Activated T-helper 2 cell treated with anti-CD3 and anti-CD28 coated beads, Interferon-gamma antibody, Interleukin-2, Interleukin-4, amounts not matched to agents 10 μg/mL and 5 μg/mL and 100 μg/mL, durations not matched to agents 14 hours and 24 hours and 36 hours (primary cell): Measurements from ENCODE around the gene FBXO48. TPM values are rescaled to one million over a fixed set of nuclear protein-coding genes. Genes with fewer than 3 reads are reported as not detected.
"Not testable (repeated sequence)": the region's sequence is repeated elsewhere in the genome, so short reads cannot be mapped to it uniquely, and the experiment has no call there.

ENCODE experiments used
- DNase-seq: peaks from one replicate; pipeline ENCODE4 v3.0.0; 2021; ENCODE audit warnings: low spot score
- H3K27ac Mint-ChIP-seq: one replicate; pipeline ENCODE4 v1.8.0; 2021; ENCODE audit warnings: mixed read lengths
- H3K27me3 Mint-ChIP-seq: one replicate; pipeline ENCODE4 v1.8.0; 2021; ENCODE audit warnings: low read depth, mixed read lengths
- H3K36me3 Mint-ChIP-seq: one replicate; pipeline ENCODE4 v1.8.0; 2021; ENCODE audit warnings: low read depth, mixed read lengths
- H3K4me1 Mint-ChIP-seq: one replicate; pipeline ENCODE4 v1.8.0; 2021; ENCODE audit warnings: low read depth, mixed read lengths
- H3K4me3 Mint-ChIP-seq: one replicate; pipeline ENCODE4 v1.8.0; 2021; ENCODE audit warnings: low read depth, mild to moderate bottlenecking, moderate library complexity, mixed read lengths
- H3K9me3 Mint-ChIP-seq: one replicate; pipeline ENCODE4 v1.8.0; 2021; ENCODE audit warnings: mixed read lengths
- intact Hi-C: fragments of 100-400 bp; cut with micrococcal nuclease; formaldehyde crosslinking; loops from one replicate; pipeline ENCODE4 v1.15.1; 2023
- total RNA-seq: library from RNA; stranded (reverse); gene quantifications from 2 replicates; pipeline ENCODE4 v1.2.3, GENCODE V29; 2022

The FBXO48 gene
- total RNA-seq, 1 donor from 2014 or later = 1.3 TPM

DNA sequence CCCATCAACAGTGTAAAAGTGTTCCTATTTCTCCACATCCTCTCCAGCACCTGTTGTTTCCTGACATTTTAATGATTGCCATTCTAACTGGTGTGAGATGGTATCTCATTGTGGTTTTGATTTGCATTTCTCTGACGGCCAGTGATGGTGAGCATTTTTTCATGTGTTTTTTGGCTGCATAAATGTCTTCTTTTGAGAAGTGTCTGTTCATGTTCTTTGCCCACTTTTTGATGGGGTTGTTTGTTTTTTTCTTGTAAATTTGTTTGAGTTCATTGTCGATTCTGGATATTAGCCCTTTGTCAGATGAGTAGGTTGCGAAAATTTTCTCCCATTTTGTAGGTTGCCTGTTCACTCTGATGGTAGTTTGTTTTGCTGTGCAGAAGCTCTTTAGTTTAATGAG lies 20.7 kb downstream of the FBXO48 start:
- intact Hi-C loops = loop anchor here (10.0 kb wide), 2 partner anchors 162 to 292 kb away; partner anchors contain the start of gene PNO1
- not testable (repeated sequence) for H3K4me3 Mint-ChIP-seq, H3K27me3 Mint-ChIP-seq, H3K9me3 Mint-ChIP-seq, H3K4me1 Mint-ChIP-seq, H3K27ac Mint-ChIP-seq, H3K36me3 Mint-ChIP-seq, DNase-seq

GRCh38 chr2:68441994-68442322 lies 25.1 kb downstream of the FBXO48 start:
- H3K27me3 Mint-ChIP-seq = peaks cover 13% of the 10 kb centered on the region
- intact Hi-C loops = loop anchor here (1.0 to 10.0 kb wide), 8 partner anchors 18 to 320 kb away; partner anchors contain the start of genes APLF, FBXO48 and PNO1
- no peaks in the 10 kb centered on the region for H3K36me3 Mint-ChIP-seq
- no peak overlapping the region for H3K4me3 Mint-ChIP-seq
- H3K9me3 Mint-ChIP-seq = no peaks in the 10 kb centered on the region
- peaks cover 16% of the 10 kb centered on the region for H3K4me1 Mint-ChIP-seq
- no peak for DNase-seq
- no peak overlapping the region for H3K27ac Mint-ChIP-seq

DNA sequence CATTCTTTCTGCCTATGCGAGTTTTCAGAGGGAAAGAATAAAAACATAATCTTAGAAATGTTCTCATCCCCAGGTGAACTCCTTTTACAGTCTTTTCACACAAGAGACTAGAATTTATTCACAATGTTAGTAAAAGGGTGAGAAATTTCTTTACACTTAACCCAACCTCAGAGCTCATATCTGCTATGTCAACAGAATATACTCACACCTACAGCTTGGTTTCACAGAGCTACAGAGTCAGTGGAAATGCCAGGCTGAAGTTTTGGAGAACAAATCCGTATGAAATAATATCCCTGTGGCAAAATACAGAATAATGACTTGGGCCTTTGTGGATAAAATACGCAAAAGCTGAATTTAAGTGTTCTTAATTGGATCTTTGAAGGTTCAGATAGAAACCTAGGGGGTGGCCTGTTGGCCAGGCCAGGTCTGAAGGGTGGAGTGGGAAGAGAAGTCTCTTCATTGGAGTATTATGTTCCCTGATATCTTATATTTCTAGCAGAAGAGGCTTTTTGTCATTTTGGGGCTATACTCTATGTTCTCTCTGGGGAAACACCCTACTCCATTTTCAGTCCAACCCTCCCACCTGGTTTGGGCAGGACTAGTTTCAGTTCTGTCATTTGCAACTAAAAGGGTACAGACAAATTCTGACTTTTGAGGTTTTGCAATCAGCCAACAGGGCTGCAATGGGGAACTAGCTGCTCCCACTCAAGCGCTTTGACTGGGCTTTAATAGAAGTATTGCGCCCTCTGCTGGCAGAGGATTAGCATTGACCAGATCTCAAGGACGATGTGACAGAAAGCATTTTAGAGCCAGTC lies 25.7 kb downstream of the FBXO48 start:
- Mint-ChIP-seq H3K4me1 (peaks cover 16% of the 10 kb centered on the region), H3K27me3 (peaks cover 15% of the 10 kb centered on the region), H3K4me3 (peak overlapping the region; percentile 28)

GRCh38 chr2:68438455-68439303 lies 28.4 kb downstream of the FBXO48 start:
- no peak for DNase-seq
- intact Hi-C loops = no loop called here
- H3K4me1 Mint-ChIP-seq = peaks cover 16% of the 10 kb centered on the region
- H3K4me3 Mint-ChIP-seq = no peak overlapping the region
- peaks cover 18% of the 10 kb centered on the region for H3K27me3 Mint-ChIP-seq
- H3K27ac Mint-ChIP-seq = no peak overlapping the region
- no peaks in the 10 kb centered on the region for H3K9me3 Mint-ChIP-seq
- H3K36me3 Mint-ChIP-seq = no peaks in the 10 kb centered on the region

More for the DNA sequence above, 25.7 kb downstream of the FBXO48 start:
- H3K27ac Mint-ChIP-seq = peak overlapping the region; percentile 65
- intact Hi-C loops = loop anchor here (1.0 to 10.0 kb wide), 8 partner anchors 17 to 319 kb away; partner anchors contain the start of genes APLF, FBXO48 and PNO1
- peak; percentile 78 for DNase-seq
- no peaks in the 10 kb centered on the region for H3K36me3 Mint-ChIP-seq
- H3K9me3 Mint-ChIP-seq = no peaks in the 10 kb centered on the region

- Mint-ChIP-seq H3K36me3 (no peaks in the 10 kb centered on the region), H3K27ac (no peak overlapping the region), H3K4me1 (peaks cover 12% of the 10 kb centered on the region), H3K4me3 (no peak overlapping the region), H3K27me3 (peaks cover 12% of the 10 kb centered on the region), H3K9me3 (no peaks in the 10 kb centered on the region)
- DNase-seq = no peak
- intact Hi-C loops = no loop called here
Observed at GRCh38 chr2:68436270-68436669, 30.8 kb downstream of the FBXO48 start.

DNA sequence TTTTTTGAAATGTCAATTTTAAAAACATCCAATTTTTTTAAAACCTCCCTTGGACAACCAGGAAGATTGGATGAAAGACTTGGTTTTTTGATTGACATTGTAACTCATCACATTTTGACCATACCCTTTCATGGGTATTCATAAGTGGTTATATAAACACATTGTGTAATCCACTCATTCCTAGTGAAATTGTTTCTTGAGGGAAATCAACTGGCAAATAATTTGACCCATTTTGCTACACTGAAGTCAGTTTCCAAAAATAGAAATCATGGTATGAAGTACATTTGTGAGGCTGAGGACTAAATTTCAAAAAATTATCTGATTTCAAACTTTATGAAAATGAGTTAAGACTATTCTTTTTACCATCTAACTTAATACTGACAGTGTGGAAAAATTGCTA lies 31.5 kb downstream of the FBXO48 start:
- Mint-ChIP-seq H3K27me3 (peaks cover 12% of the 10 kb centered on the region), H3K4me3 (no peak overlapping the region), H3K4me1 (peaks cover 6% of the 10 kb centered on the region), H3K9me3 (no peaks in the 10 kb centered on the region), H3K36me3 (no peaks in the 10 kb centered on the region), H3K27ac (no peak overlapping the region)
- intact Hi-C loops = no loop called here
- no peak for DNase-seq

DNA sequence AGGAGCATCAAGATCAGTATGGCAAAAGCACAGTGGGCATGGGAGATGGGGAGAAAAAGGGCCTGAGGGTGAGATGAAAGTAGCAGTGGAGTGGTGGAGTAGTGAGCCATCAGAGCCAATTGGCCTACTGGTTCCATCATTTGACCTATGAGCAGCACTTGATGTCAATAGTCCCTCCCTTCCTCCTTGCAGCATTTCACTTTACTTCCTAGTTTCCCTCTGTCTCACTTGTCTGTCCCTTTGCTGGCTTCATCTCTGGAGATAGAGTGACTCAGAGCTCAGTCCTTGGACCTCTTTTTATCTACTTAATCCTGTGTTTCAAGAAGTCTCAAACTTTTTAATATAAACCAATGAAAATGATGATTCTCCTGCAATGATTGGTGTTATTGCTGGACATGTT lies 32.1 kb downstream of the FBXO48 start:
- no peak overlapping the region for H3K27ac Mint-ChIP-seq
- no peak overlapping the region for H3K4me3 Mint-ChIP-seq
- DNase-seq = no peak
- intact Hi-C loops = no loop called here
- H3K4me1 Mint-ChIP-seq = no peaks in the 10 kb centered on the region
- H3K9me3 Mint-ChIP-seq = no peaks in the 10 kb centered on the region
- peaks cover 15% of the 10 kb centered on the region for H3K27me3 Mint-ChIP-seq
- H3K36me3 Mint-ChIP-seq = no peaks in the 10 kb centered on the region

- H3K4me1 Mint-ChIP-seq = no peaks in the 10 kb centered on the region
Observed at GRCh38 chr2:68432696-68433658, 34.1 kb downstream of the FBXO48 start.

GRCh38 chr2:68431316-68431972 lies 35.6 kb downstream of the FBXO48 start:
- intact Hi-C loops = no loop called here
- no peaks in the 10 kb centered on the region for H3K9me3 Mint-ChIP-seq
- H3K4me1 Mint-ChIP-seq = peaks cover 2% of the 10 kb centered on the region
- H3K27me3 Mint-ChIP-seq = peaks cover 13% of the 10 kb centered on the region
- H3K27ac Mint-ChIP-seq = no peak overlapping the region
- H3K36me3 Mint-ChIP-seq = no peaks in the 10 kb centered on the region
- no peak overlapping the region for H3K4me3 Mint-ChIP-seq
- DNase-seq = no peak

More at GRCh38 chr2:68432696-68433658, 34.1 kb downstream of the FBXO48 start:
- no peak for DNase-seq
- H3K27ac Mint-ChIP-seq = no peak overlapping the region
- peaks cover 15% of the 10 kb centered on the region for H3K27me3 Mint-ChIP-seq
- H3K36me3 Mint-ChIP-seq = no peaks in the 10 kb centered on the region
- H3K9me3 Mint-ChIP-seq = no peaks in the 10 kb centered on the region
- no peak overlapping the region for H3K4me3 Mint-ChIP-seq
- intact Hi-C loops = no loop called here

DNA sequence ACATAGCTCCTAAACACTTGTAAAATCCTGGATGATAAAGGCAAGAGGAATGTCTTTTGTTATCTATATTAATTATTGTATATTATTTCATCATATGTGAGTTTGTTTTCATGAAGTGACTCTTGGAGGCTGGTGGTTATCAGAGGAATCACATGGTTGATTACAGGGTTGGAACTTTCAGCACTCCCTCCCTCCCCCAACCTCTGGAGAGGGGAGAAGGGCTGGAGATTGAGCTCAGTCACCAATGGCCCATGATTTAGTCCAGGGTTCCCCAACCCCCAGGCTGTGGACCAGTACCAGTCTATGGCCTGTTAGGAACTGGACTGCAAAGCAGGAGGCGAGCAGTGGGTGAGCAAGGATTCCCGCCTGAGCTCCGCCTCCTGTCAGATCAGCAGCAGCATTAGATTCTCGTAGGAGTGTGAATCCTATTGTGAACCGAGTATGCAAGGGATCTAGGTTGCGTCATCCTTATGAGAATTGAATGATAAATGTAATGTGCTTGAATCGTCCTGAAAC lies 37.7 kb downstream of the FBXO48 start:
- no peaks in the 10 kb centered on the region for H3K36me3 Mint-ChIP-seq
- H3K27ac Mint-ChIP-seq = no peak overlapping the region
- peaks cover 8% of the 10 kb centered on the region for H3K27me3 Mint-ChIP-seq
- no peaks in the 10 kb centered on the region for H3K9me3 Mint-ChIP-seq
- DNase-seq = no peak
- intact Hi-C loops = no loop called here
- no peak overlapping the region for H3K4me3 Mint-ChIP-seq
- H3K4me1 Mint-ChIP-seq = peaks cover 2% of the 10 kb centered on the region

- intact Hi-C loops = no loop called here
- H3K9me3 Mint-ChIP-seq = no peaks in the 10 kb centered on the region
- no peaks in the 10 kb centered on the region for H3K36me3 Mint-ChIP-seq
- H3K4me1 Mint-ChIP-seq = peaks cover 2% of the 10 kb centered on the region
- DNase-seq = no peak
- H3K27ac Mint-ChIP-seq = no peak overlapping the region
- H3K27me3 Mint-ChIP-seq = peaks cover 8% of the 10 kb centered on the region
- no peak overlapping the region for H3K4me3 Mint-ChIP-seq
Observed at GRCh38 chr2:68428746-68429145, 38.3 kb downstream of the FBXO48 start.

DNA sequence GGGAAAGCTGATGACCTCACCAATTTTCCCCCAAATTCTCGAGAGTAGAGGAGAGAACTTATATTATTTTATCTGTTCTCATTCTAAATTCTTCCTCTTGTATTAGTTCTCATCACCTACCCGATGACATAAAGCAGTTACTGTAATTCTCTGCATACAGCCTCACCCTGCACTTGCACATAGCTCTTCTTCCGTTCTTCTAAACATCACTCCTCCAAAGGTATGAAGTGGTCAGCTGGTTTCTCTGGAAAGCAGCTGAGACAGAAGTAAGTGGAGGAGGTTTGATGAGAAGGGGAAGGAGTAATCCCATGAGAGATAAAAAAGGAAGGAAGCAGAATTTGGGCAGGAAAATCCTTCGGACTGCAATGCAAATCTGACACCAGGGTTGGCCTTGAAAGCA lies 39.0 kb downstream of the FBXO48 start:
- intact Hi-C loops = no loop called here
- H3K27ac Mint-ChIP-seq = no peak overlapping the region
- peaks cover 8% of the 10 kb centered on the region for H3K27me3 Mint-ChIP-seq
- H3K9me3 Mint-ChIP-seq = no peaks in the 10 kb centered on the region
- no peak overlapping the region for H3K4me3 Mint-ChIP-seq
- H3K4me1 Mint-ChIP-seq = peaks cover 2% of the 10 kb centered on the region
- H3K36me3 Mint-ChIP-seq = no peaks in the 10 kb centered on the region
- no peak for DNase-seq
